Measurements from ENCODE around the gene CNTNAP2.
"Not testable (repeated sequence)": the region's sequence is repeated elsewhere in the genome, so short reads cannot be mapped to it uniquely, and the experiment has no call there.

Gene CNTNAP2

GRCh38 chr7:148433521-148434180, 2317.1 kb downstream of the CNTNAP2 start:
- no peak for DNase-seq (ENCODE audit: low read depth, low spot score)

- no peak for DNase-seq (ENCODE audit: low read depth, low spot score)
Measured at GRCh38 chr7:148434181-148434757, 2317.7 kb downstream of the CNTNAP2 start.

GRCh38 chr7:148434887-148435286, 2318.3 kb downstream of the CNTNAP2 start:
- no peak for DNase-seq (ENCODE audit: low read depth, low spot score)

GRCh38 chr7:148435715-148436114, 2319.1 kb downstream of the CNTNAP2 start:
- no peak for DNase-seq (ENCODE audit: low read depth, low spot score)

GRCh38 chr7:148436135-148436534, 2319.5 kb downstream of the CNTNAP2 start:
- DNase-seq (ENCODE audit: low read depth, low spot score), result no peak

GRCh38 chr7:148436571-148436970, 2320.0 kb downstream of the CNTNAP2 start:
- DNase-seq (ENCODE audit: low read depth, low spot score), result no peak

- DNase-seq (ENCODE audit: low read depth, low spot score), result no peak
Measured at GRCh38 chr7:148437043-148437442, 2320.4 kb downstream of the CNTNAP2 start.

GRCh38 chr7:148442141-148442655, 2325.6 kb downstream of the CNTNAP2 start:
- no peak for DNase-seq (ENCODE audit: low read depth, low spot score)

- DNase-seq (ENCODE audit: low read depth, low spot score), result no peak
Measured at GRCh38 chr7:148442933-148443332, 2326.3 kb downstream of the CNTNAP2 start.

GRCh38 chr7:148445260-148446044, 2328.9 kb downstream of the CNTNAP2 start:
- no peak for DNase-seq (ENCODE audit: low read depth, low spot score)

GRCh38 chr7:148447221-148447849, 2330.7 kb downstream of the CNTNAP2 start:
- DNase-seq (ENCODE audit: low read depth, low spot score), result no peak

GRCh38 chr7:148451526-148451925, 2334.9 kb downstream of the CNTNAP2 start:
- not testable (repeated sequence) for DNase-seq (ENCODE audit: low read depth, low spot score)

GRCh38 chr7:148456351-148456750, 2339.8 kb downstream of the CNTNAP2 start:
- no peak for DNase-seq (ENCODE audit: low read depth, low spot score)

- no peak for DNase-seq (ENCODE audit: low read depth, low spot score)
Measured at GRCh38 chr7:148457310-148457921, 2340.8 kb downstream of the CNTNAP2 start.

GRCh38 chr7:148458263-148458662, 2341.7 kb downstream of the CNTNAP2 start:
- DNase-seq (ENCODE audit: low read depth, low spot score), result no peak

- DNase-seq (ENCODE audit: low read depth, low spot score), result no peak
Measured at GRCh38 chr7:148461392-148462179, 2345.0 kb downstream of the CNTNAP2 start.

- not testable (repeated sequence) for DNase-seq (ENCODE audit: low read depth, low spot score)
Measured at GRCh38 chr7:148462774-148463173, 2346.2 kb downstream of the CNTNAP2 start.

GRCh38 chr7:148463210-148463609, 2346.6 kb downstream of the CNTNAP2 start:
- DNase-seq (ENCODE audit: low read depth, low spot score), result no peak

- no peak for DNase-seq (ENCODE audit: low read depth, low spot score)
Measured at GRCh38 chr7:148464947-148465346, 2348.3 kb downstream of the CNTNAP2 start.

GRCh38 chr7:148465441-148465840, 2348.8 kb downstream of the CNTNAP2 start:
- DNase-seq (ENCODE audit: low read depth, low spot score), result not testable (repeated sequence)

GRCh38 chr7:148466120-148466519, 2349.5 kb downstream of the CNTNAP2 start:
- DNase-seq (ENCODE audit: low read depth, low spot score), result no peak

Data from iPS DF 19.7 (cell line).